Subcutaneous adipose tissue (tissue), 4 donors: ENCODE results near the gene DPP7. TPM values are rescaled to one million over a fixed set of nuclear protein-coding genes. Genes with fewer than 3 reads are reported as not detected.

ENCODE experiments used
- CTCF ChIP-seq: fragments of 450-650 bp; IDR thresholded peaks from one replicate; pipeline ENCODE4 v1.5.1; 2016; ENCODE audit warnings: low read depth, mild to moderate bottlenecking, control low read depth, antibody characterized with exemption, moderate library complexity
- total RNA-seq, 4 donors: library from RNA; depleted of rRNA; stranded (reverse); fragments of >200 nt; gene quantifications; one replicate each; pipeline ENCODE4 v1.1.0, GENCODE V29; 2016

Gene DPP7
- total RNA-seq, 4 donors from 2014 or later, result 57.4 to 135 (median 117) TPM

- no peak for TF ChIP-seq CTCF
These were observed 6.6 kb downstream of the DPP7 start for GRCh38 chr9:137107982-137108381.

DNA sequence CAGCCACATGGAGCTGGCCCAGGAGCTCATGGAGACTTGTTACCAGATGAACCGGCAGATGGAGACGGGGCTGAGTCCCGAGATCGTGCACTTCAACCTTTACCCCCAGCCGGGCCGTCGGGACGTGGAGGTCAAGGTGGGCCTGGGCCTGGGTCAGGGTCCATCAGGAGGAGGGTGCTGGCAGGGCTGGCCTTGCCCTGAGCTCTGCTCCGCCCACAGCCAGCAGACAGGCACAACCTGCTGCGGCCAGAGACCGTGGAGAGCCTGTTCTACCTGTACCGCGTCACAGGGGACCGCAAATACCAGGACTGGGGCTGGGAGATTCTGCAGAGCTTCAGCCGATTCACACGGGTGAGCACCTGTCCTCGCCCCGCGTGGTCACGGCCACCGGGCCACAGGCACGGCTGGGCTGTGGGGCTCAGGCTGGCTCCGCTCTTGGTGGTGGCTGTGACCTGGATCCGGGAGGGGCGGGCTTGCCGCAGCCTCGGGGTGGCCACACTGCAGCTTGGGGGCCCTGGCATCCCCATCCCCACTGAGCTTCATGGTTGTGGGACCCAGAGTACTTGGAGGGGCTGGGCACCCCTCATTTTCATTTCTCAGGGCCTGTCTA is 7.1 kb downstream of the DPP7 start:
- no peak for TF ChIP-seq CTCF

- no peak for TF ChIP-seq CTCF
These were observed 7.8 kb downstream of the DPP7 start for GRCh38 chr9:137106662-137107250.

- no peak for TF ChIP-seq CTCF
These were observed 8.5 kb downstream of the DPP7 start for GRCh38 chr9:137105814-137106661.

- no peak for TF ChIP-seq CTCF
These were observed 11.1 kb downstream of the DPP7 start for GRCh38 chr9:137103206-137103999.

DNA sequence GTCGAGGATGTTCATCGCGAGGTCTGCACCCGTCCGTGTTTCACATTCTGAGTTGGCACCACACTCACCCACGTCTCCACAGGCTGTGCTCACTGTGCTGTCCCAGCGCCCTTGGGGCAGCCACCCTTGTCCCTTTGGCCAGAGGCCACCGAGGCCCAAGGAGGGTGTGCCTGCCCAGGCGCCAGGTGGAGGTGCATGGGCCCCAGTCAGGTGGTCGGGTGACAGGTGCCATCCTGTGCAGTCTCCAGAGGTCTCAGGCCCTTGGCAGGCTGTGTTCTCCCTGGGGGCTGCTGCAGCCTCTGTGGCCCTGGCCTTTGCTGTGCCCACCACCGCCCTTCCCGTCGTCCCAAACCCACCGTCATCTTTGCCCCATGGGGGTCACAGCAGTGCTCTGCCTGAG is 15.3 kb downstream of the DPP7 start:
- TF ChIP-seq CTCF, result no peak
